ENCODE data around the gene RNF212.

Gene RNF212

DNA sequence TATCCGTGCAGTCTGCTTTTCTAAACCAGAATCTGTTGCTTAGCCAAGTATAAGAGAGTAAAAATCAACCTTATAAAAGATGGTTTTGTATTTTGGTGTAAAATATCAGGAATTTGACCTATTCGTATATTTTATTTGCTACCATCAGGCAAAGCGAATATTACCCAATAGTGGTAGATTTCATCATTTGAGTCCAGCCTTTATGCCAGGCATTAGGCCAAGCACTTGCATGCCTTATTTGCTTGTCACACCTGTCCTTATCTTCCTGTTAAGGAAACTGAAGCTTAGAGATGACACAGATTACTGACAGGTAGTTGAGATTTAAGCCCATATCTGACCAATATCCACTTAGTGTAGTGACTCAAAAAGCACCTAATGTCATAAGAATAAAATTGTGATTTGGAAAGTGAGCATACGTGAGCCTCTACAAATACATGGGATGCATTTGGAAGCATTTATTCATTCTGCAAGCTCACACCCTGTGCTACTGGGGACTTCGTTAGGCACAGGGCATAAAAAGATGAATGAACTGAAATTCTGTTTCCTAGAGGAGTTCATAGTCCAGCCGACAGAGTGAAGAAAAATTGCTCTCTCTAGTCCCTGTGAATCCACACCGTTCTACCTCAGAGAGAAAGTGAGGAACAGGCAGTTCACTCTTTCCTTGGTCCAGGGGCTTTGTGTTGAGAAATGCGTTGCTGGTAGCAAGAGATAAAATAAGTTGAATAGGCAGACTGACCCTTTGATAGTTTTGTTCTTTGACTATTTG lies 2.3 kb upstream of the RNF212 start:
- no peak for DNase-seq (ENCODE audit: low read depth in 2 of 2)

DNA sequence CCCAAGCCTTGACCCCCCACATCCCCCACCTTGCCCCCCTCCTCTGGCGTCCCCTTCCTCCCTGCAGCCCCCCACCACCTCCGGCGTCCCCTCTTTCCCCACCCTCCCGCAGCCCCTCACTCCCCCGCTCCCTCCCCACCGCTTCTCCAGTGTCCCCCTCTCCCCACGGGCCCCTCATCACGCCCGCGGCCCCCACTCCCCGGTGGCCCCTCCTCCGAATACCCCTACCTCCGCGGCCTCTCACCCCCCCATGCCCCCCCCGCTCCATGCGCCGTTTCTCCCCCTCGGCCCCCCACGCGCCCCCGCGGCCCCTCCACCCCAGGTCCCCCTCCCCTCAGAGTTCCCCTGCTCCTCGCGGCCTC lies 562 bp downstream of the RNF212 start:
- no peak for DNase-seq (ENCODE audit: low read depth in 2 of 2)

DNA sequence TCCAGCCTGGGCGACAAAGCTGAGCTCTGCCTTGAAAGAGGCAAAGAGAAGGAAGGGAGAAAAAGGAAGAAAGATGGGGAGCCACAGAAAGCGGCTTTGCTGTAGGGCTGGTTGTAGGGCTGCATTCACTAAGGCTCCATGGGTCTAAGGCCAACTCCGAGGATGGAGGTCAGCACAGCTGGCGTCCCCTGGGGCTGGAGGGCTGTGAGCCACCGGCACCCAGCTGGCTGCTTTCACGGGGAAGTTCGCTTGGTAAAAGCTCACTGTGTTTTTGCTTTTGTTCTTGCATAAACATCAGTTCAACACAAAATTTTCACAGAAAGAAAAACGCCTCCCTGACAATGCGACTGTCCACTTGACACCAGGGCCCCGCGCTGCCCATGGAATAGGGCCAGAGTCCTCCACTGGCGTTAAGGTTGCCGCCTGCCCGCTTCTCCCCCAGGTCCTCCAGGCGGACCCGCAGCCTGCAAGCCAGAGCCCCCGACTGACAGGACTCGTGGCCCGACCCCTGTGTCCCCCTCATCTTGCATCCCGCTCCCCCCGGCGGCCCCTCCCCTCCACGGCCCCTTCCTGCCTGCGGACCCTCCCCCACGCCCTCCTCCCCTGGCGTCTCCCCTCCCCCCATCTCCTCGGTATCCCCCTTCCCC lies 1.1 kb downstream of the RNF212 start:
- DNase-seq (ENCODE audit: low read depth in 2 of 2): no peak

DNA sequence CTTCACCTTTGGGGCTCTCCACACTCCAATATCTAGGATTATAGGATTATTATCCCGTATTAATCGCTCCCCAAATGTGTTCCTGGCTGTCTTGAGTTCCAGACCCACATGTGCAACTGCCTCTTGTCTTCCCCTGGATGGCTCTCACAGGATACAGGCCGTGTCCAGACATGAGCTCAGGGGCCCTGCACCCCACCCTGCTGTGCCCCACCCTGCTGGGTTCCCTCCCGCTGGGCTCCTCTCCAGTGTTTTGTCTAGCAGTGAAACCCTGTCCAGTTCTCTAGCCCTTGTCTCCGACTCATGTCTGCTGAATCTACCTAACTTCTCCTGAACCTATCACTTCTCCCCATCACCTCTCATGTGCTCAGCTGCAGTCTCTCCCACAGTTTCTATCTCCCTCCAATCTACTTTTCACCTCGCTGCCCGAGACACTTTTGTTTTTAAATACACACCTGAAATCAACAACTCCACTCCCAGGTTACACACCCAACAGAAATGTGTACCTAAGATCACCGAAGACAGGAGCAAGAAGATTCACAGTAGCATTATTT lies 2.0 kb downstream of the RNF212 start:
- no peak for DNase-seq (ENCODE audit: low read depth in 2 of 2)

DNA sequence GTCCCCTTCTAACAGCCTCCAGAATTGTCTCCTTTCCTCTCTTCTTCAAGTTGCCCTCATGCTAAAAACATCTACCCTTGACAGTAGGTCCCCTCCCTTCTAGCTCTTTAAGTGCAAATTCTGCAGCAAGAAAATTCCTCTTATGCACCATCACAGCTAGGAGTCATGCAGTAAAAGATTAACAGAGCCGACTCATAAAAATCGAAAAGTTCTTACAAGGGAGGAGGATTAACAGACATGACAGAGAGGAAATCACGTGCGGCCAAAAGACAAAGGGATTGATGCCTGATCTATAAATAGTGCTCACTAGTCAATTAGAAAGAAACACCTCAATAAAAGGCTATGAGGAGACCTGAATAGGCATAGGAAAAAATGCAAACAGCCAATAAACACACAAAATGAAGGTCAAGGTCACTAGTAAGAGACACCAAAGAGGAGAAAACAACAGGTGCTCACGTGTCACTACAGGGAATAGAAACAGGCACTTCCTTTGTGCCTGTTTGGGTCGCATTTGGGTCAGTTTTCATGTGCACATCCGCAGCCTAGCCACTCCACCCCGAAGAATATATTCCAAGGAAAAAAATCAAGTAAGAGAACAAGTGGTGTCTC lies 3.4 kb downstream of the RNF212 start:
- no peak for DNase-seq (ENCODE audit: low read depth in 2 of 2)

DNA sequence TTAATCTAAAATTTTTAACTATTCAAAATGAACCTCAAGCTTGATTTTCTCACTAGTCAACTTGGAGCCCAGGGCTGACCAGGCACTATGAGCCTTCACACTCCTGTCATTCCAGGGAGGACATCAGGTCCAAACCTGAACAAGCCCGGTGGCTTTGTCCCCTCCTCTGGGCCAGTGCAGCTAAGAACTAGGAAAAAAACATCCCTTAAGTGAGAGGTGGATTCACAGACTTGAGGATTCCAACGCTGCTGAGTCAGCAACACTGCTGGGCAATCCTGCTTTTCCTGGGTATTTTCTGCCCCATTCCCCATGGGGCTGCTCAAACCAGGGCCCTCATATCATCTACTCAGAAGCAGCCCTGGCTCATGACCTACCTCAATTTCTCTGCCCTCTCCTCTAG lies 4.0 kb downstream of the RNF212 start:
- DNase-seq (ENCODE audit: low read depth in 2 of 2): no peak

DNA sequence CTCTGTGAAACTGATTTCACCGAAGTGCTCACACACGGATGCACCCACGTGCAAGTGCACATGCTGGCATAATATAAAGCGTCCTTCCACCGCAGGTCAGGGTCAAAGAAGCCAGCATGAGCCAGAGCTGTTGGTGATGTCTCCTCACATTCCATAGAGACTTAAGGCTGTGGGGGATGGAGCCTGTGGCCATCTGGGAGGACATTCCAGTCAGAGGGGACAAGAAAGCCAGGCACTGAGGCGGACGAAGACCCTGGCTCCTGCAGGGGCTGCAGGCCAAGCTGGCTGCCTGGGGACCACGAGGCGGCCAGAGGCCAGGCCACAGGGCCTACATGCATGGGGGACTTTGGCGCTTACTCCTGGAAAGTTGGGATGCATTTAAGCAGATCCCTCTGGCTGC lies 7.7 kb downstream of the RNF212 start:
- DNase-seq (ENCODE audit: low read depth in 2 of 2): no peak

DNA sequence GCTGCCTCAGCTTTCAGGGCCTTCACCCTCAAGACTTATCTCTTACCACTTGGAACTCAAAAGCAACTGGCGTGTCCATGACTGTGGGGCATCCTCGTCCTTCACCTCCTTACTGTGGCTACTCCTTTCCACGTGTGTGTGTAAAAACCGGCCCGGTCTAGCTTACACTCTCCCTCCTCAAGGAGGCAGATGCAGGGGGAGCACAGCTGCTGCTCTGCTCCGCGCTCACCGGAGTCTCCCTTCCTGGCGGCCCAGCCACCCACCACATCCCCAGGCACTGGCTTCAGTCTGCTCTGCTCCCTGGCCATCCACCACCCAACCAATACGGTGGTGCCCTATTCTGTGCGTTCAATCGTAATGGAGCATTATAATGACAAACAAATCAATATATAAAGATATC lies 8.3 kb downstream of the RNF212 start:
- DNase-seq (ENCODE audit: low read depth in 2 of 2): no peak

DNA sequence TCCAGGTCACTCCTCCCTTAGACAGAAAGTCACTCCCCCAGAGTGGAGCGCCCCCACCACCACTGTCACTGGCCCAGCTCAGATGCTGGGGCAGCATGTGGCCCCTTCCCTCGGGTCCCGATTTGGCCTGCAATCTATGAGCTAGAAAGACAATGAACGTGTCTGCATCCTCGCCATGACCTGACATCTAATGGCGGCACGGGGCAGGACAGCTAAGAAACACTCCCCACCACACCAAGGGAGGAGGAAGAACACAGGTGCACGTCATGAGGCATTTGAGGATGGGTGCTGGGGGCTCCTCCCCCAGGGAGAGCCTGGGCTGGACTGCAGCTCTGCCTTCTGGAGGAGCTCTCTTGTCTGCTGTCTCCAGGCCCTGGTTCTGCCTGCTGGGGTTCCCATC lies 8.7 kb downstream of the RNF212 start:
- DNase-seq (ENCODE audit: low read depth in 2 of 2): no peak

DNA sequence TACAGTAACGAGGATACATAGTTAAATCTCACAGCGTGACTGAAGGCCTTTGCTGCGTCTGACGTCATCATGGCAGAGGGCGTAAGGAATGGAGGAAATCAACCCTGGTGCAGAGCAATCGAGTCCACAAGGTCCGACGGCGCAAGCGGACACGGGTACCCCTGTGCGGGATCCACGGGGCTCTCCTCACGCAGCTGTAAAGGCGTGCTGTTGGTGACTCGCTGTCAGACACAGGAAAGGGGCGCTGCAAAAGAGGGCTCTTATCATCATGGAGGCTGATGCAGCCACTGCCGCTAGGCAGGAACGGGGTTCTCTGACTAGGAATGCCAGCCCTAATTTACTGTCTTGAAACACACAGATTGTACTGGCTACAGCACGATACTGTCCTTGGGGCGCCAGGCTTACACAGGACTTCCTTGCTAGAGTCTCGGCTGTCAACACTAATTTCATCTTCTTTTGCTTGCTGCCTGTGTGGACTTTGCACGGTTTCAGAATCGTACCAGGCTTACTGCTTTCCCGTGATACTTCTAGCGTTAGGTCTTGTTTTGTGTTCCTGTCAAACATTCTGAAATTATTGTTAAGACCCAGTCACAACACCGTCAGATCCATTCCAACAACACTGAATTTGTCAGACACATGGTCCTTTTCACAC lies 13.6 kb downstream of the RNF212 start:
- no peak for DNase-seq (ENCODE audit: low read depth in 2 of 2)

DNA sequence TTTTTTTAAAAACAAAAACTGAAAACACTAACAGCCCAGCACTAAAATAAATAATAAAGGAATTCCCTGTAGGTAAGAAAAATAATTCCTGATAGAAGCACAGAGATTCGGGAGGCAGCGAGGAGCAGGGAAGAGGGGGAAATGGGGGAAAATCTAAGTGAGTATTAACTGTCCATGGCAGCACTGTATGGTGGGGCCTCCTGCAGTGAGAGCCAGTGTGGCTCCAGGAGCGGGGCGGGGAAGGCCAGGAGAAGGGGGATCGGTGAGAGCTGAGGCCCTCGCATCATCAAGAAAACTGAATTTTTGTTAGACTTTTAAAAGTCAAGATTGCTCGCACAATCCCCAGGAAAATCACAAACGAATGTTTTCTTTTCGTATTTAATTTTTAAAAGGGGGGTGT lies 14.1 kb downstream of the RNF212 start:
- DNase-seq (ENCODE audit: low read depth in 2 of 2): no peak

DNA sequence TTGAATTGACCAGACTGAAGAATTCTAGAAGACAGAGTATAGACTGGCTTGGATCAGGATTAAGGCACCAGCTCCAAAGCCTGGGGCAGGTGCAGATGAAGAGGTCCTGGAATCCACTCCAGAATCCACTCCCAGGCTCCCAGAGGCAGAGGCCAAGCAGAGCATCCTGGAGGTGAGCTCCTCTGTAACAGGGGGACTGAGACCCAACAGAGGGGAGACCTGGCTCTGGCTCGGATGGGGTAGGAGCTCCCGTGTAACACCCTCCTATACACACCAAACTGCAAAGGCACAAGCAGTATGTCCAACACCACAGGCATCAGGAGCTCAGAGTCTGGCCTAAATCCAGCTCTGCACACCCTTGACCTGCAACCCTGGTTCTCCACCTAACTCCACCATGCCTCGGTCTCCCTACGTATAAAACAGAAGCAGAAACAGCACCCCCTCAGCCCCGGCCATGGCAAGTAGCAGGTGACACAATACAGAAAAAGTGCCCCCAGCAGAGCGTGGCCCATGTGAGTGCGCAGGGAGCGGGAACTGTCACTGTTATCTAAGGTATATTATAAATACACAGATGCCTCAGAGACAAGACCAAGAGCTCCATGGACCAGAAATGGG lies 14.9 kb downstream of the RNF212 start:
- no peak for DNase-seq (ENCODE audit: low read depth in 2 of 2)

DNA sequence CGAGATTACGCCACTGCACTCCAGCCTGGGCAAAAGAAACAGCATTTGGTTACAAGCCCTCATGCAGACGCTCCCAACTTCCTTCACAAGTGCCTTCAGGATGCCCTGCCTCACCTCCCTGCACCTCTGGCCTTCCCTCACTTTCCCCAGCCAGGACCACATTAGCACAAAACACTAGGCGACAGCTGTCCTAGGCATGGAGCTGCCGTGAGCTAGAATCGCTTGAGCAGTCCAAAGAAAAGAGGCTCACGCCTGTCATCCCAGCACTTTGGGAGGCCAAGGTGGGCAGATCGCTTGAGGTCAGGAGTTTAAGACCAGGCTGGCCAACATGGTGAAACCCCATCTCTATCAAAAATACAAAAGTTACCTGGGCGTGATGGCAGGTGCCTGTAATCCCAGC lies 15.8 kb downstream of the RNF212 start:
- DNase-seq (ENCODE audit: low read depth in 2 of 2): no peak

DNA sequence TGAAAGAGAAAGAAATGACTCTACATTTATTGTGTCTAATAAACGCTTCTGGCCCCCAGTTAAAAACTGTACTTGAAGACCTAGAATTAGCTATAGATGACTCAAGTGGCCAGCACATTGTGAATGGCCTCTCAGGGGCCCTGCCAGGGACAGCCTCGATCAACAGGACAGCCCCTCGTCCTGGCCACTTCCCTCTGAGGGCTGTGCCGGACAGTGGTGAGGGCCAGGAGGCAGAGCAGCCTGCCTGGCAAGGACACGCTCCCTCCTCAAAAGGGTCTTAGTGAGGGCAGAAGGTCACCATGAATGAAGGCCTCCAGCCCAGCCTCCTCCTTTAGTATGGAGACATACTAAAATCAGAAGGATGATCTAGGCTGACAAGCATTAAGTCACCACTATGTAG lies 16.5 kb downstream of the RNF212 start:
- no peak for DNase-seq (ENCODE audit: low read depth in 2 of 2)

DNA sequence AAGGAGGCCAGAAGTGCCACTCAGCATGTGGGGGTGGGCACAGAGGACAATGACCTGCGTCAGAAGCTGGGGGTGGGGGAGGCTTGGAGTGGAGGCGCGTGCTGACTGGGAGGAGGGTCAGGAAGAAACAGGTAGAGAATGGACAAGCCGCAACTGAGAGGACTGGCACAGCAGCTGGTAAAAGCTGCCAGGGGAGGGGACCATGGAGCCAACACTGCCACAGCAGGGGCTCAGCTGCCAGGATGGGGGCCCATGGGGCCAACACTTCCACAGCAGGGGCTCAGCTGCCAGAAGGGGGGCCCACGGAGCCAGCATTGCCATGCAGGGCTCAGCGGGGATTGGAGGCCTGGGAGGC lies 19.1 kb downstream of the RNF212 start:
- no peak for DNase-seq (ENCODE audit: low read depth in 2 of 2)

DNA sequence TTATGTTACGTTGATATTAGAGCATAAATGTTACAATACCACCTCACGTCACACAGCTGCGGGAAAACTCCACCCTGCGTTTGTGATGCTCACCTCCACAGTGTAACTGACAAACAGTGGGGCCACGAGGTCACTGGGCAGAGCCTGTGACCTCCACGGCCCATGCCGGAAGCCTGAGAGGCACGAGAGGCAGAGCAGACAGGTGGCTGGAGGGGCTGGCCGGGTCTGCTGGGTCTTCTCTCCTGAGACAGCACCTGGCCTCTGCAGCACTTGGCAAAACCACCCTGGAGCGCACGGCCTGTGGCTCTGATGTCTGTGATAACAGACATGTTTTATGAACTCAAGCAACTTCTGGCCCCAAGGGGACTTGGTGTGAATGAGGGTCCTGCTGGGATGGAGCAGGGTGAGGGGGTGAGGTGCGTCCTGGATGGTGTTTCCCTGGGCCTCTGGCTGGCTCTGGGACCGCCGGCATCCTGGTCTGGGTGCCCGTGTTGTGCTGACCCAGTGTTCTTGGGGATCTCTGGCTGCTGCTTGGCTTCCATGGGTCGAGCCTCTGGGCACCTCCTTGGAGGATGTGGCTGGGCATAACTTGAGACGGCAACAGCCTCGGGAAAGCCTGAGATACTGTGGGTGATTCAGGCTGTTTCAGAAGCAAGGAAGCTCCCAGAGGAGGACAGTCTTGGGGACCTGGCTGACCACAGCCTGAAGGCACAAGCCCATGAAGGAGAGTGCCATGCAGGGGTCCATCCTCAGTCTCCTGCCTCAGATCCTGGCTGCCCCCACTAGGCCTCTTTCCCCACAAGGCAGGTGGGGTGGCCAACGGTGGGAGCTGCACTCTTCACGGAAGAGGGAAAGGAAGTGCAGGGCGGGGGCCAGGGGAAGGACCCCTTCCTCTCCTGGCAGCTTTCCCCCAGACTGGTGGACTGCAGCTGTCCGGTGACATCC lies 19.7 kb downstream of the RNF212 start:
- no peak for DNase-seq (ENCODE audit: low read depth in 2 of 2)

DNA sequence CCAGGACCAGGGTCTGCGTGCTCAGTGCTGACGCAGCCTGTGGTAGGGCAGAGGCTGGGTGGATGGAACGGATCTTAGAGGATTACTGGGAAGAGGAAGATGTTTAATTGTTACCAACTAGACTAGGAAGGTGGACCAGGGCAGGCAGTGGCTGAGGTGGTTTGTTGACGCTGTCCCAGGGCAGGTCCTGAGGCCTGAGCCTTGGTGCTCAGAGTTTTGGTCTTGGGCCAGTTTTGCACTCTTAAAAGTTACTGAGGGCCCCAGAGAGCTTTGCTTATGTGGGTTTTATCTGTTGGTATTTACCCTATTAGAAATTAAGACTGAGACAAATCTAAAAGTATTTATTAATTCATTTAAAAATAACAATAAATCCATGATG lies 20.4 kb downstream of the RNF212 start:
- no peak for DNase-seq (ENCODE audit: low read depth in 2 of 2)

DNA sequence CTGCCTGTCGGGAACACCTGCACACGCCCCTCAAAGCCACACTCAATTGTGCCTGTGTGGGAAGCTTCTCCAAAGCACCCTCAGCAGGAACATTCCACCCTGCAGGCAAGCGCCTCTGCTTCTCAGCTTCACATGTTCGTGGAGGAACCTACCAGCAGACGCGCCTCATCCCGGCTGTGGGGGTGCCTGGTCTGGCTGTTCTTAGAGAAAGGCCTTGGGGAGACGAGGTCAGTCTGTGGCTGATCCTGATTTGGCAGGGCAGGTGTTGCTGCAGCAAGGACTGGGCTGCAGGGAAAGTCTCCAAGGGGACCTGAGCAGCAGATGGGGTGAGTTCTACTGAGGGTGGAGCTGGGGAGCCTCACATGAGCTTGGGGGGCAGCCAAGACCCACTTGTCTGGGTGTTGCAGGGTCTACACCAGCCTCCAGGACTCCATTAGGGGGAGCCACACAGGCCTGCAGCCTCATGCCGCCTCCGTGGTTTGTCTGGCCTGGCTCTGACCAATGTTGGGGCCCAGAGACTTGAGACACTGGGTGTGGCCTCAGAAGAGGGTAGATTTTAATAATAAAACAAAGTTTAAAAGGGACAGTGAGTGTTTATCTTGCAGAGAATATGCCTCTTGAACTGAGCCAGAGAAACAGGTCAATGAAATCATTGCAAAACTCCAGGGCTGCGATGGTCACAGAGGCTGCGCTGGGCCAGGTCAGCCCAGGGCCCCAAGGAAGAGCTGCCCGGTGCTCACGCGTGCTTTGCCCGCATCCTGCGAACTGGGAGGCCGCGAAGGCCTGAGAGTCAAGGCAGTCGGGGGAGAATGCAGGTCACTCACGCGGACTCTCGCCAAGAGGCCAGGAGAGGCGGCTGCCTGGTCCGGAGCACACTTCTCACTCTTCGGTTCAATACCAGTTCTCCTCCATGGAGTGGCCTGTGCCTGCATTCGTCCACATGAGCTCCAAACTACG lies 21.1 kb downstream of the RNF212 start:
- no peak for DNase-seq (ENCODE audit: low read depth in 2 of 2)

DNA sequence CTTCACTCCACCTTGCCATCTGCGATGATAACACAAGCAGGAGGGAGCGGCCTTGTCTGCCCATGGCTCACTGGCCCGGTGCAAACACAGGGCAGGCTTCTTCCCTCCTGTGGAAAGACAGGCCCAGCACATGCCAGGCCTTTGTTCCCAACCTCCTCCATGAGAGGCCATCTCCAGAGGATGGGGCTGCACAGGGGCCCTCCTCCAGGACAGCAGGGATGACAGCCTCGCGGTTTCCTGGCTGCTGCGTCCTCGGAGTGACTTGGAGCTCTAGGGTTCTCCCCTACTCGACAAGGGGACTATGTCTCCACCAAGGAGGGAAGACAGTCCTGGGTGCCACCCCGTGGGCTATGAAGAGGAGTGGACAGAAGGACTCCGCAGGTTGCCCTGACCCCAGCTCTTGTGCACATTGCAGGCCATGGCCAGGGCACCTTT lies 21.8 kb downstream of the RNF212 start:
- DNase-seq (ENCODE audit: low read depth in 2 of 2): no peak

Data from stimulated activated CD8-positive, alpha-beta memory T cell treated with anti-CD3 and anti-CD28 coated beads, Interleukin-2, amount 100 ng/mL, for 1 hour (primary cell).